Hepatocyte (in vitro differentiated cells): ENCODE data around the gene PRDM12.

ENCODE experiments used
- CTCF ChIP-seq: fragments of 200-600 bp; sonication (generic); IDR thresholded peaks from 2 replicates; pipeline ENCODE4 v1.5.1; 2016; ENCODE audit warnings: antibody characterized with exemption, mild to moderate bottlenecking; ENCODE audit not compliant: poor library complexity
- EZH2phosphoT487 ChIP-seq: fragments of 200-600 bp; sonication (generic); IDR thresholded peaks from one replicate; pipeline ENCODE4 v1.6.1; 2018; ENCODE audit warnings: antibody characterized with exemption, mild to moderate bottlenecking, low read depth, moderate library complexity; ENCODE audit not compliant: unreplicated experiment, severe bottlenecking

- TF ChIP-seq CTCF (no peak), EZH2phosphoT487 (no peak)
Measured at GRCh38 chr9:130663977-130664250, 480 bp upstream of the PRDM12 start.
